ENCODE results near the gene NKX6-2.

- TF ChIP-seq EZH2 (IDR thresholded peaks at IDR 0.05; ENCODE audit: insufficient read depth, poor library complexity, severe bottlenecking) (no peak), EZH2phosphoT487 (IDR thresholded peaks at IDR 0.05; ENCODE audit: insufficient read depth, low read depth) (no peak)
Measured at GRCh38 chr10:132812520-132812919, 26.6 kb upstream of the NKX6-2 start.

Measured in GM23248 (cell line).